HCT116 (cell line): Measurements from ENCODE around the gene DDX41. TPM values are rescaled to one million over a fixed set of nuclear protein-coding genes. Genes with fewer than 3 reads are reported as not detected.

Experiments
- ATAC-seq: fragments of 200-7000 bp; cut with Tn5 transposase; 2 replicates; pipeline ENCODE4 v1.9.1; 2020; ENCODE audit warnings: mild to moderate bottlenecking, moderate library complexity
- BruUV-seq: library from RNA; stranded (reverse); fragments of 400-500 nt; replicated peaks from 2 replicates; lab custom pipeline; 2021; lab: Mats Ljungman, UMichigan
- CTCF ChIA-PET: fragments of 300-600 bp; sonication (Branson Sonifier 250); formaldehyde crosslinking; loops from one replicate; lab custom pipeline; 2021; ENCODE audit warnings: antibody characterized with exemption; lab: Charles Lee
- POLR2A ChIA-PET: fragments of 300-600, 350-600 bp; sonication (Branson Sonifier 250); formaldehyde crosslinking; loops from one replicate; lab custom pipeline; 2021; ENCODE audit warnings: antibody characterized with exemption; lab: Charles Lee
- RAD21 ChIA-PET, 2 experiments: fragments of 300-600 bp; sonication (Branson Sonifier 250); formaldehyde crosslinking; loops; one replicate each; lab custom pipeline; 2023; ENCODE audit warnings: low total read pairs in 2 of 2; ENCODE audit not compliant: uncharacterized antibody in 2 of 2, unreplicated experiment in 2 of 2, low non-redundant PET in 1 of 2; lab: Charles Lee
- DNase-seq: peaks from one replicate; pipeline ENCODE4 v3.0.0-alpha.2; 2010; ENCODE audit warnings: low read depth, low spot score
- H2AFZ ChIP-seq: fragments of 200-600 bp; shearing (Covaris generic), sonication (generic); 2 replicates; pipeline ENCODE4 v1.6.1; 2017; ENCODE audit warnings: low read depth, mixed run types, mixed read lengths, antibody characterized with exemption, low read length; ENCODE audit not compliant: poor library complexity, severe bottlenecking
- H3K27ac ChIP-seq: 2 replicates; pipeline ENCODE4 v1.5.1; 2012; ENCODE audit warnings: low read depth, low read length
- H3K27me3 ChIP-seq: fragments of 200-600 bp; sonication (generic); 2 replicates; pipeline ENCODE4 v1.6.1; 2016; ENCODE audit warnings: mixed run types, low read length, mixed read lengths; ENCODE audit not compliant: insufficient read depth
- H3K36me3 ChIP-seq, 2 experiments: fragments of 200-500 bp in 1 of 2; fragments of 200-600 bp in 1 of 2; sonication (Bioruptor generic) in 1 of 2; sonication (generic) in 1 of 2; 2 replicates each; pipeline versions ENCODE4 v1.5.1 to v1.6.1; 2014 to 2016; ENCODE audit warnings: low read length in 2 of 2, inconsistent platforms in 1 of 2, mixed read lengths in 1 of 2, mixed run types in 1 of 2; ENCODE audit not compliant: insufficient read depth in 2 of 2, control insufficient read depth in 1 of 2
- H3K4me1 ChIP-seq, 2 experiments: fragments of 200-600 bp in 1 of 2; sonication (generic) in 1 of 2; 2 replicates each; pipeline versions ENCODE4 v1.5.1 to v1.6.1; 2012 to 2017; ENCODE audit warnings: low read length in 2 of 2, inconsistent platforms in 1 of 2, mild to moderate bottlenecking in 1 of 2, mixed read lengths in 1 of 2, mixed run types in 1 of 2, moderate library complexity in 1 of 2; ENCODE audit not compliant: insufficient read depth in 2 of 2, control insufficient read depth in 1 of 2
- H3K4me2 ChIP-seq: fragments of 200-600 bp; sonication (generic); 2 replicates; pipeline ENCODE4 v1.6.1; 2017; ENCODE audit warnings: mixed run types, low read length, mixed read lengths
- H3K4me3 ChIP-seq, 2 experiments: fragments of 200-600 bp in 1 of 2; sonication (generic) in 1 of 2; replicated peaks in 1 of 2; 2 replicates each; pipeline ENCODE4 v1.5.1; 2011 to 2016; ENCODE audit warnings: low read length in 2 of 2, control low read depth in 1 of 2, low read depth in 1 of 2, mild to moderate bottlenecking in 1 of 2, mixed read lengths in 1 of 2, mixed run types in 1 of 2
- H3K79me2 ChIP-seq: fragments of 200-600 bp; sonication (generic); 2 replicates; pipeline ENCODE4 v1.6.1; 2017; ENCODE audit warnings: mild to moderate bottlenecking, mixed run types, low read length, moderate library complexity, mixed read lengths; ENCODE audit not compliant: insufficient read depth
- H3K9ac ChIP-seq: fragments of 200-600 bp; sonication (generic); 2 replicates; pipeline ENCODE4 v1.6.1; 2016; ENCODE audit warnings: low read length, mixed read lengths
- H3K9me2 ChIP-seq: fragments of 200-600 bp; sonication (generic), shearing (Covaris generic); 2 replicates; pipeline ENCODE4 v1.6.1; 2017; ENCODE audit warnings: mixed run types, mild to moderate bottlenecking, moderate library complexity; ENCODE audit not compliant: insufficient read depth
- H3K9me3 ChIP-seq, 2 experiments: fragments of 200-500 bp in 1 of 2; fragments of 200-600 bp in 1 of 2; sonication (Bioruptor generic) in 1 of 2; sonication (generic) in 1 of 2; 2 replicates each; pipeline ENCODE4 v1.6.1; 2014 to 2017; ENCODE audit warnings: low read length in 2 of 2, mixed read lengths in 2 of 2, inconsistent platforms in 1 of 2, low read depth in 1 of 2, mild to moderate bottlenecking in 1 of 2, mixed run types in 1 of 2, moderate library complexity in 1 of 2; ENCODE audit not compliant: control insufficient read depth in 1 of 2, insufficient read depth in 1 of 2
- H4K20me1 ChIP-seq: fragments of 200-600 bp; sonication (generic), shearing (Covaris generic); 2 replicates; pipeline ENCODE4 v1.6.1; 2017; ENCODE audit warnings: mixed run types, mild to moderate bottlenecking, moderate library complexity; ENCODE audit not compliant: insufficient read depth
- ATF3 ChIP-seq: IDR thresholded peaks from 2 replicates; pipeline ENCODE4 v1.6.1; 2012
- CBX3 ChIP-seq: IDR thresholded peaks from 2 replicates; pipeline ENCODE4 v1.6.1; 2012; ENCODE audit warnings: low read depth
- CEBPB ChIP-seq: IDR thresholded peaks from 2 replicates; pipeline ENCODE4 v1.6.1; 2012; ENCODE audit warnings: low read depth
- CTCF ChIP-seq, 3 experiments: fragments of 200-600 bp in 1 of 3; sonication (generic) in 1 of 3; IDR thresholded peaks in 2 of 3; conservative IDR thresholded peaks in 1 of 3; 2 replicates each; pipeline ENCODE4 v1.5.1; 2012 to 2017; ENCODE audit warnings: low read depth in 2 of 3, low read length in 2 of 3, antibody characterized with exemption in 1 of 3, borderline replicate concordance in 1 of 3, control low read depth in 1 of 3, mild to moderate bottlenecking in 1 of 3, mixed read lengths in 1 of 3, mixed run types in 1 of 3, moderate library complexity in 1 of 3; ENCODE audit not compliant: insufficient read depth in 1 of 3
- EGR1 ChIP-seq: IDR thresholded peaks from 2 replicates; pipeline ENCODE4 v1.6.1; 2012; ENCODE audit warnings: low read depth
- ELF1 ChIP-seq: IDR thresholded peaks from 2 replicates; pipeline ENCODE4 v1.6.1; 2012; ENCODE audit warnings: low read depth, borderline replicate concordance
- EZH2 ChIP-seq: fragments of 200-600 bp; sonication (generic); IDR thresholded peaks from 2 replicates; pipeline ENCODE4 v1.6.1; 2017; ENCODE audit warnings: antibody characterized with exemption, mixed run types
- EZH2phosphoT487 ChIP-seq: fragments of 200-600 bp; IDR thresholded peaks from 2 replicates; pipeline ENCODE4 v1.6.1; 2018; ENCODE audit warnings: antibody characterized with exemption, borderline replicate concordance
- FOSL1 ChIP-seq: IDR thresholded peaks from 2 replicates; pipeline ENCODE4 v1.6.1; 2012; ENCODE audit warnings: low read depth
- JUND ChIP-seq: IDR thresholded peaks from 2 replicates; pipeline ENCODE4 v1.6.1; 2012
- RAD21 ChIP-seq: IDR thresholded peaks from 2 replicates; pipeline ENCODE4 v1.6.1; 2012; ENCODE audit warnings: low read depth, mild to moderate bottlenecking
- REST ChIP-seq: IDR thresholded peaks from 2 replicates; pipeline ENCODE4 v1.6.1; 2012; ENCODE audit warnings: low read depth
- SIN3A ChIP-seq: IDR thresholded peaks from 2 replicates; pipeline ENCODE4 v1.6.1; 2012; ENCODE audit warnings: low read depth
- SP1 ChIP-seq: IDR thresholded peaks from 2 replicates; pipeline ENCODE4 v1.6.1; 2012; ENCODE audit warnings: low read depth
- SRF ChIP-seq: IDR thresholded peaks from 2 replicates; pipeline ENCODE4 v1.6.1; 2012; ENCODE audit warnings: low read depth
- TCF7L2 ChIP-seq: IDR thresholded peaks from 2 replicates; pipeline ENCODE4 v1.7.0; 2011; ENCODE audit warnings: borderline replicate concordance, inconsistent platforms; ENCODE audit not compliant: insufficient read depth, insufficient read length; ENCODE audit errors: extremely low read depth
- YY1 ChIP-seq: IDR thresholded peaks from 2 replicates; pipeline ENCODE4 v1.6.1; 2011; ENCODE audit warnings: low read length, low read depth, moderate library complexity, mild to moderate bottlenecking; ENCODE audit not compliant: insufficient replicate concordance; ENCODE audit errors: extremely low read depth
- ZBTB33 ChIP-seq: IDR thresholded peaks from 2 replicates; pipeline ENCODE4 v1.6.1; 2011; ENCODE audit warnings: mild to moderate bottlenecking, low read length, moderate library complexity; ENCODE audit not compliant: insufficient replicate concordance; ENCODE audit errors: extremely low read depth
- ZNF274 ChIP-seq: fragments of 200-500 bp; sonication (Bioruptor generic); IDR thresholded peaks from 2 replicates; pipeline ENCODE4 v1.6.1; 2014; ENCODE audit warnings: mild to moderate bottlenecking, low read depth, low read length, inconsistent platforms
- intact Hi-C: fragments of 100-400 bp; cut with micrococcal nuclease; formaldehyde crosslinking; loops from 2 replicates; pipeline ENCODE4 v1.10.0; 2022
- total RNA-seq: library from RNA; stranded (reverse); gene quantifications from one replicate; pipeline ENCODE4 v1.2.1, GENCODE V29; 2021; ENCODE audit not compliant: unreplicated experiment

DDX41 gene
- total RNA-seq, 1 experiment from 2014 or later = 141 TPM

- intact Hi-C loops = no loop called here
- CTCF ChIA-PET = no interaction called here
Observed at GRCh38 chr5:177515580-177515979, 1.2 kb downstream of the DDX41 start.

More at GRCh38 chr5:177515580-177515979, 1.2 kb downstream of the DDX41 start:
- H3K9me2 ChIP-seq = no peaks in the 10 kb centered on the region
- H3K27me3 ChIP-seq = no peaks in the 10 kb centered on the region
- H3K9me3 ChIP-seq = no peaks in the 10 kb centered on the region
- H3K4me1 ChIP-seq = peaks cover 11 to 24% of the 10 kb centered on the region in 2 experiments; a peak in 3 of 4 replicates
- DNase-seq = no peak
- H3K9ac ChIP-seq = peak overlapping the region; percentile 92
- ATAC-seq = no peak
- no TSS peak for BruUV-seq
- POLR2A ChIA-PET = no interaction called here
- peak overlapping the region; percentile 94 for H3K4me2 ChIP-seq
- TF ChIP-seq ATF3 (no peak), YY1 (no peak), TCF7L2 (no peak), REST (no peak), CTCF (IDR thresholded peaks at IDR 0.05 in 2 of 3, conservative IDR thresholded peaks at IDR 0.05 in 1 of 3; ENCODE audit: borderline replicate concordance in 1 of 3, insufficient read depth in 1 of 3, low read depth in 2 of 3, low read length in 2 of 3) (no peak), EZH2phosphoT487 (no peak), SP1 (no peak), RAD21 (no peak), EZH2 (no peak), EGR1 (no peak), CEBPB (no peak), ZBTB33 (no peak), FOSL1 (no peak), ZNF274 (no peak), SIN3A (no peak), JUND (no peak), CBX3 (no peak), SRF (no peak), ELF1 (no peak)
- TF ChIP-seq, all 23 proteins: peak for 0
- no peaks in the 10 kb centered on the region for H4K20me1 ChIP-seq
- peaks cover 28 to 61% of the 10 kb centered on the region in 2 experiments; a peak in 3 of 4 replicates for H3K36me3 ChIP-seq
- RAD21 ChIA-PET = no interaction called here
- peak overlapping the region; percentile 96 to 99 for H3K4me3 ChIP-seq
- H3K27ac ChIP-seq = no peak overlapping the region
- H3K79me2 ChIP-seq = peaks cover 33% of the 10 kb centered on the region
- H2AFZ ChIP-seq = no peak overlapping the region
